A549 (cell line): ENCODE measurements around the gene PDE6C. TPM values are rescaled to one million over a fixed set of nuclear protein-coding genes. Genes with fewer than 3 reads are reported as not detected.

Experiments used
- ATAC-seq, 2 experiments: fragments of 200-7000 bp in 1 of 2; fragments of >200 bp in 1 of 2; cut with Nextera tagmentation in 1 of 2; cut with Tn5 transposase in 1 of 2; 3 replicates each; pipeline versions ENCODE4 v1.8.0 to v1.9.1; 2018 to 2020; ENCODE audit warnings: mild to moderate bottlenecking in 1 of 2, moderate library complexity in 1 of 2
- CTCF ChIA-PET: fragments of 300-600 bp; sonication (Branson Sonifier 250); formaldehyde crosslinking; extraction: SDS; loops from one replicate; lab custom pipeline; 2021; ENCODE audit warnings: antibody characterized with exemption, inconsistent platforms; lab: Yijun Ruan, JAX
- POLR2A ChIA-PET: fragments of 350-600 bp; formaldehyde crosslinking; extraction: SDS; loops from one replicate; lab custom pipeline; 2021; ENCODE audit warnings: antibody characterized with exemption, inconsistent platforms; lab: Yijun Ruan, JAX
- DNase-seq, 2 experiments: peaks; one replicate each; pipeline versions ENCODE4 v3.0.0 to v3.0.0-alpha.2; 2011 to 2016; ENCODE audit warnings: low read depth in 1 of 2, low spot score in 1 of 2
- FAIRE-seq: peaks from 2 replicates; lab custom pipeline; 2011; peaks lifted over from hg19 to GRCh38; lab: Jason Lieb, UNC
- H3K27ac ChIP-seq, 2 experiments: fragments of >200 bp; sonication (Bioruptor Twin); formaldehyde crosslinking; 3 replicates each; pipeline ENCODE4 v1.5.1; 2016 to 2017
- H3K4me1 ChIP-seq: fragments of >200 bp; sonication (Bioruptor Twin); formaldehyde crosslinking; 3 replicates; pipeline ENCODE4 v1.6.1; 2016
- H3K4me2 ChIP-seq: fragments of >200 bp; sonication (Bioruptor Twin); formaldehyde crosslinking; 3 replicates; pipeline ENCODE4 v1.6.1; 2016
- H3K4me3 ChIP-seq: fragments of >200 bp; sonication (Bioruptor Twin); formaldehyde crosslinking; 3 replicates; pipeline ENCODE4 v1.5.1; 2016
- H3K9me3 ChIP-seq: fragments of >200 bp; sonication (Bioruptor Twin); formaldehyde crosslinking; 3 replicates; pipeline ENCODE4 v1.6.1; 2016
- BHLHE40 ChIP-seq: IDR thresholded peaks from 2 replicates; pipeline ENCODE4 v1.6.1; 2012; ENCODE audit warnings: low read depth, low read length, inconsistent platforms
- CBX2 ChIP-seq: fragments of 200-600 bp; sonication (generic); IDR thresholded peaks from 2 replicates; pipeline ENCODE4 v1.6.1; 2016; ENCODE audit warnings: low read depth, mild to moderate bottlenecking, borderline replicate concordance
- CEBPB ChIP-seq, 2 experiments: fragments of >200 bp in 1 of 2; sonication (Bioruptor Twin) in 1 of 2; formaldehyde crosslinking in 1 of 2; IDR thresholded peaks; 2 replicates each; pipeline ENCODE4 v1.6.1; 2012 to 2016
- CHD2 ChIP-seq: fragments of 150-350 bp; IDR thresholded peaks from 2 replicates; pipeline ENCODE4 v1.6.1; 2014; ENCODE audit warnings: low read length; ENCODE audit not compliant: partially characterized antibody
- CTCF ChIP-seq: fragments of >200 bp; sonication (Bioruptor Twin); formaldehyde crosslinking; IDR thresholded peaks from 3 replicates; pipeline ENCODE4 v1.5.1; 2016
- EHF ChIP-seq: fragments of 250-450 bp; sonication (Bioruptor Pico); IDR thresholded peaks from 2 replicates; pipeline ENCODE4 v1.5.0; 2020; ENCODE audit warnings: mild to moderate bottlenecking
- EHMT2 ChIP-seq: fragments of 200-600 bp; sonication (generic); IDR thresholded peaks from 2 replicates; pipeline ENCODE4 v1.6.1; 2016; ENCODE audit warnings: antibody characterized with exemption, low read depth, mild to moderate bottlenecking, moderate library complexity
- ELK1 ChIP-seq: fragments of 150-350 bp; IDR thresholded peaks from 2 replicates; pipeline ENCODE4 v1.6.1; 2014; ENCODE audit warnings: low read depth, mild to moderate bottlenecking, low read length
- FOSL2 ChIP-seq, 2 experiments: fragments of 450-650 bp in 1 of 2; fragments of >200 bp in 1 of 2; sonication (Bioruptor Twin) in 1 of 2; formaldehyde crosslinking; IDR thresholded peaks; 2 replicates each; pipeline versions ENCODE4 v1.5.0 to v1.6.1; 2016 to 2020; ENCODE audit warnings: mild to moderate bottlenecking in 1 of 2, moderate library complexity in 1 of 2
- FOXS1 ChIP-seq: fragments of 250-450 bp; sonication (Bioruptor Pico); IDR thresholded peaks from 2 replicates; pipeline ENCODE4 v1.5.0; 2020; ENCODE audit warnings: mild to moderate bottlenecking, moderate library complexity
- KDM1A ChIP-seq: fragments of 200-600 bp; sonication (generic); IDR thresholded peaks from 2 replicates; pipeline ENCODE4 v1.6.1; 2016; ENCODE audit warnings: low read depth, mild to moderate bottlenecking
- KDM5A ChIP-seq: fragments of 200-600 bp; sonication (generic); IDR thresholded peaks from 2 replicates; pipeline ENCODE4 v1.6.1; 2016; ENCODE audit warnings: antibody characterized with exemption, mild to moderate bottlenecking
- MYC ChIP-seq: IDR thresholded peaks from 2 replicates; pipeline ENCODE4 v1.6.1; 2012; ENCODE audit warnings: mild to moderate bottlenecking, inconsistent platforms, low read length, improper control_type of control experiment, borderline replicate concordance
- PHF8 ChIP-seq: fragments of 200-600 bp; sonication (generic); IDR thresholded peaks from 2 replicates; pipeline ENCODE4 v1.6.1; 2016; ENCODE audit warnings: low read depth, mild to moderate bottlenecking, antibody characterized with exemption, moderate library complexity, borderline replicate concordance
- POLR2A ChIP-seq: IDR thresholded peaks from 2 replicates; pipeline ENCODE4 v1.6.1; 2012; ENCODE audit warnings: mild to moderate bottlenecking, low read length
- POLR2AphosphoS2 ChIP-seq: conservative IDR thresholded peaks from 2 replicates; pipeline ENCODE4 v1.6.1; 2012; ENCODE audit warnings: low read length, improper control_type of control experiment, inconsistent platforms
- RCOR1 ChIP-seq: fragments of 150-350 bp; IDR thresholded peaks from 2 replicates; pipeline ENCODE4 v1.6.1; 2014; ENCODE audit warnings: antibody characterized with exemption, low read length, low read depth
- RFX5 ChIP-seq: fragments of 450-650 bp; IDR thresholded peaks from 2 replicates; pipeline ENCODE4 v1.7.1; 2014; ENCODE audit warnings: antibody characterized with exemption, mild to moderate bottlenecking, moderate library complexity
- SMC3 ChIP-seq: fragments of >200 bp; sonication (Bioruptor Twin); formaldehyde crosslinking; IDR thresholded peaks from 3 replicates; pipeline ENCODE4 v1.6.1; 2018; ENCODE audit warnings: inconsistent platforms
- TFCP2L1 ChIP-seq: fragments of 250-450 bp; sonication (Bioruptor Pico); IDR thresholded peaks from 2 replicates; pipeline ENCODE4 v1.5.0; 2021; ENCODE audit warnings: mild to moderate bottlenecking
- TP53 ChIP-seq: fragments of 250-450 bp; sonication (Bioruptor Pico); IDR thresholded peaks from 2 replicates; pipeline ENCODE4 v1.5.0; 2021; ENCODE audit warnings: mild to moderate bottlenecking, moderate library complexity
- USF2 ChIP-seq: fragments of 450-650 bp; IDR thresholded peaks from 2 replicates; pipeline ENCODE4 v1.6.1; 2014; ENCODE audit warnings: antibody characterized with exemption
- ZC3H11A ChIP-seq: fragments of 450-650 bp; IDR thresholded peaks from 2 replicates; pipeline ENCODE4 v1.6.1; 2014; ENCODE audit warnings: antibody characterized with exemption, mild to moderate bottlenecking
- ZNF302 ChIP-seq: fragments of 250-450 bp; sonication (Bioruptor Pico); IDR thresholded peaks from 2 replicates; pipeline ENCODE4 v1.9.0; 2021; ENCODE audit warnings: inconsistent platforms, mild to moderate bottlenecking, moderate library complexity
- WGBS: methylation state at CpG from one replicate; pipeline ENCODE4 v1.1.6; 2017; ENCODE audit errors: missing lambda C conversion rate; 5-methylcytosine and 5-hydroxymethylcytosine counted together
- polyA plus RNA-seq, 4 experiments: library from polyadenylated mRNA; depleted of rRNA in 3 of 4; stranded (reverse); fragments of >200 nt; fragmentation: RNase III in 1 of 4; extraction: RNeasy Plus Mini Kit Qiagen cat#74134 plus additional on column Dnase treatment in 1 of 4; gene quantifications; 2 replicates in 3 of 4; 3 replicates in 1 of 4; pipeline ENCODE4 v1.2.3, GENCODE V29; 2011 to 2017

The PDE6C gene
- polyA plus RNA-seq, 2 of the 4 experiments (the other 2 are of a cell fraction): not detected

GRCh38 chr10:93622942-93623341 is 10.6 kb downstream of the PDE6C start:
- H3K4me1 ChIP-seq: no peaks in the 10 kb centered on the region
- POLR2A ChIA-PET: no interaction called here
- CTCF ChIA-PET: no interaction called here
- FAIRE-seq: peak; percentile 83
- H3K4me3 ChIP-seq: no peak overlapping the region
- H3K27ac ChIP-seq: no peak overlapping the region
- no peaks in the 10 kb centered on the region for H3K9me3 ChIP-seq
- no peak overlapping the region for H3K4me2 ChIP-seq
- WGBS: 82% methylated on average over 1 of the region's 1 CpG
- TF ChIP-seq RCOR1 (no peak), FOXS1 (CRISPR knock-in tag) (no peak), MYC (no peak), KDM5A (no peak), FOSL2 (IDR thresholded peaks at IDR 0.05) (no peak), FOSL2 (CRISPR knock-in tag; IDR thresholded peaks at IDR 0.05) (no peak), CEBPB (IDR thresholded peaks at IDR 0.05) (no peak), ELK1 (no peak)
- TF ChIP-seq, all 56 proteins: peak for 0
- DNase-seq (no peak), ATAC-seq (no peak)

- WGBS: 77% methylated on average over 4 of the region's 4 CpGs
- H3K4me1 ChIP-seq: no peaks in the 10 kb centered on the region
- DNase-seq (no peak), FAIRE-seq (no peak), ATAC-seq (no peak)
- CTCF ChIA-PET: no interaction called here
- H3K4me3 ChIP-seq: no peak overlapping the region
- POLR2A ChIA-PET: no interaction called here
- TF ChIP-seq RFX5 (no peak), SMC3 (no peak), POLR2A (no peak), KDM1A (no peak), TP53 (CRISPR knock-in tag) (no peak), USF2 (no peak), EHF (no peak), CTCF (no peak), CHD2 (no peak), CBX2 (no peak), ZNF302 (CRISPR knock-in tag) (no peak), POLR2AphosphoS2 (no peak), TFCP2L1 (CRISPR knock-in tag) (no peak), BHLHE40 (no peak), KDM5A (no peak), ZC3H11A (no peak), PHF8 (no peak), EHMT2 (no peak)
- TF ChIP-seq, all 56 proteins: peak for 0
- Histone ChIP-seq H3K9me3 (no peaks in the 10 kb centered on the region), H3K4me2 (no peak overlapping the region), H3K27ac (no peak overlapping the region)
Observed at GRCh38 chr10:93628858-93629257, 16.5 kb downstream of the PDE6C start.
